Sciatic nerve (tissue), 2 donors: ENCODE data around the gene TAP2. TPM values are rescaled to one million over a fixed set of nuclear protein-coding genes. Genes with fewer than 3 reads are reported as not detected.
"Not testable (repeated sequence)": the region's sequence is repeated elsewhere in the genome, so short reads cannot be mapped to it uniquely, and the experiment has no call there.

Source experiments
- ATAC-seq: fragments of 200-7000 bp; cut with Tn5 transposase; one replicate; pipeline ENCODE4 v1.9.1; 2020; ENCODE audit warnings: mild to moderate bottlenecking, moderate library complexity
- DNase-seq: peaks from one replicate; pipeline ENCODE4 v3.0.0-alpha.2; 2020; ENCODE audit warnings: low spot score
- intact Hi-C: fragments of 100-400 bp; cut with DNase I; formaldehyde crosslinking; loops from one replicate; pipeline ENCODE4 v1.14.2; 2022
- total RNA-seq: library from RNA; stranded (reverse); fragmentation: NEBNext Ultra II Directional; extraction: Animal tissue kit (Norgen Biotek cat#: 25700); gene quantifications from one replicate; pipeline ENCODE4 v1.2.1, GENCODE V29; 2021
- donor health status: DM: no; HTN: no; CAD: no.
- donor health status: DM: no; HTN: no; CAD: no.

TAP2 gene
- total RNA-seq, 1 donor from 2014 or later: 26.3 TPM

GRCh38 chr6:32807020-32807580, 31.4 kb downstream of the TAP2 start:
- no peak for DNase-seq
- no peak for ATAC-seq
- intact Hi-C loops: no loop called here

GRCh38 chr6:32805404-32805803, 33.1 kb downstream of the TAP2 start:
- intact Hi-C loops, DNase-seq, ATAC-seq: not testable (repeated sequence)

GRCh38 chr6:32803416-32803815, 35.1 kb downstream of the TAP2 start:
- intact Hi-C loops: no loop called here
- ATAC-seq: no peak
- DNase-seq: no peak

GRCh38 chr6:32799740-32800139, 38.8 kb downstream of the TAP2 start:
- intact Hi-C loops: loop anchor here (10.0 kb wide), 1 partner anchor 385 kb away; no protein-coding TSS in a partner anchor
- no peak for DNase-seq
- ATAC-seq: no peak

GRCh38 chr6:32799168-32799567, 39.4 kb downstream of the TAP2 start:
- intact Hi-C loops: loop anchor here (10.0 kb wide), 1 partner anchor 384 kb away; no protein-coding TSS in a partner anchor
- no peak for ATAC-seq
- no peak for DNase-seq

- DNase-seq (peak; percentile 93), ATAC-seq (peak; percentile 90)
- intact Hi-C loops: loop anchor here (10.0 kb wide), 1 partner anchor 382 kb away; no protein-coding TSS in a partner anchor
Observed at GRCh38 chr6:32796848-32797776, 41.4 kb downstream of the TAP2 start.

GRCh38 chr6:32794510-32794909, 44.0 kb downstream of the TAP2 start:
- DNase-seq (no peak), ATAC-seq (peak; percentile 58)
- intact Hi-C loops: loop anchor here (10.0 kb wide), 1 partner anchor 380 kb away; no protein-coding TSS in a partner anchor

- intact Hi-C loops: loop anchor here (10.0 kb wide), 1 partner anchor 378 kb away; no protein-coding TSS in a partner anchor
- ATAC-seq: no peak
- no peak for DNase-seq
Observed at GRCh38 chr6:32792901-32793435, 45.6 kb downstream of the TAP2 start.

- ATAC-seq (no peak), DNase-seq (no peak)
- intact Hi-C loops: loop anchor here (10.0 kb wide), 1 partner anchor 376 kb away; no protein-coding TSS in a partner anchor
Observed at GRCh38 chr6:32790306-32790705, 48.2 kb downstream of the TAP2 start.

Other genes starting within 250 kb of the TAP2 start
- gene HLA-DRB1, start 248.9 kb downstream of the TAP2 start, total RNA-seq: 82.1 TPM
- 26.0 TPM for gene HLA-DQA1, start 201.3 kb downstream of the TAP2 start, total RNA-seq
- 25.5 TPM for gene HLA-DQB1, start 172.1 kb downstream of the TAP2 start, total RNA-seq
- 10.2 TPM for gene HLA-DQA2, start 97.3 kb downstream of the TAP2 start, total RNA-seq
- gene HLA-DQB2, start 75.2 kb downstream of the TAP2 start, total RNA-seq: 13.6 TPM
- 1.8 TPM for gene HLA-DOB, start 21.7 kb downstream of the TAP2 start, total RNA-seq
- gene PSMB8, start 5.3 kb upstream of the TAP2 start, total RNA-seq: 39.3 TPM
- gene TAP1, start 15.0 kb upstream of the TAP2 start, total RNA-seq: 32.8 TPM
- 41.1 TPM for gene PSMB9, start 15.5 kb upstream of the TAP2 start, total RNA-seq
- gene HLA-DMB, start 102.3 kb upstream of the TAP2 start, total RNA-seq: 46.9 TPM
- 70.1 TPM for gene HLA-DMA, start 114.4 kb upstream of the TAP2 start, total RNA-seq
- 188 TPM for gene BRD2, start 129.9 kb upstream of the TAP2 start, total RNA-seq
- gene HLA-DOA, start 170.9 kb upstream of the TAP2 start, total RNA-seq: 9.7 TPM
- 141 TPM for gene HLA-DPA1, start 234.9 kb upstream of the TAP2 start, total RNA-seq
- 138 TPM for gene HLA-DPB1, start 237.3 kb upstream of the TAP2 start, total RNA-seq